HL-60 (cell line): ENCODE results near the gene GAS2.

Source experiments
- CTCF ChIP-seq: IDR thresholded peaks from one replicate; pipeline ENCODE4 v1.5.1; 2011; ENCODE audit warnings: low read length, control low read depth, inconsistent platforms; ENCODE audit not compliant: insufficient read depth
- GABPA ChIP-seq: IDR thresholded peaks from 2 replicates; pipeline ENCODE4 v1.6.1; 2012; ENCODE audit warnings: low read depth
- POLR2AphosphoS5 ChIP-seq: IDR thresholded peaks from 2 replicates; pipeline ENCODE4 v1.6.1; 2012; ENCODE audit warnings: low read depth
- SPI1 ChIP-seq: IDR thresholded peaks from 2 replicates; pipeline ENCODE4 v1.6.1; 2012; ENCODE audit warnings: low read depth, mild to moderate bottlenecking, borderline replicate concordance

- TF ChIP-seq POLR2AphosphoS5, result no peak
- TF ChIP-seq CTCF, result no peak
- TF ChIP-seq GABPA, result no peak
- no peak for TF ChIP-seq SPI1
These were observed 102.7 kb downstream of the GAS2 start for GRCh38 chr11:22769081-22769480.
